GM18907 (cell line): ENCODE measurements around the gene LINGO4.

Source experiments
- ATAC-seq: cut with Tn5 transposase; IDR thresholded peaks from one replicate; pipeline ENCODE4 v1.9.1; 2021; ENCODE audit warnings: mild to moderate bottlenecking, moderate library complexity; ENCODE audit not compliant: unreplicated experiment

LINGO4 gene, protein sequence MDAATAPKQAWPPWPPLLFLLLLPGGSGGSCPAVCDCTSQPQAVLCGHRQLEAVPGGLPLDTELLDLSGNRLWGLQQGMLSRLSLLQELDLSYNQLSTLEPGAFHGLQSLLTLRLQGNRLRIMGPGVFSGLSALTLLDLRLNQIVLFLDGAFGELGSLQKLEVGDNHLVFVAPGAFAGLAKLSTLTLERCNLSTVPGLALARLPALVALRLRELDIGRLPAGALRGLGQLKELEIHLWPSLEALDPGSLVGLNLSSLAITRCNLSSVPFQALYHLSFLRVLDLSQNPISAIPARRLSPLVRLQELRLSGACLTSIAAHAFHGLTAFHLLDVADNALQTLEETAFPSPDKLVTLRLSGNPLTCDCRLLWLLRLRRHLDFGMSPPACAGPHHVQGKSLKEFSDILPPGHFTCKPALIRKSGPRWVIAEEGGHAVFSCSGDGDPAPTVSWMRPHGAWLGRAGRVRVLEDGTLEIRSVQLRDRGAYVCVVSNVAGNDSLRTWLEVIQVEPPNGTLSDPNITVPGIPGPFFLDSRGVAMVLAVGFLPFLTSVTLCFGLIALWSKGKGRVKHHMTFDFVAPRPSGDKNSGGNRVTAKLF

DNA sequence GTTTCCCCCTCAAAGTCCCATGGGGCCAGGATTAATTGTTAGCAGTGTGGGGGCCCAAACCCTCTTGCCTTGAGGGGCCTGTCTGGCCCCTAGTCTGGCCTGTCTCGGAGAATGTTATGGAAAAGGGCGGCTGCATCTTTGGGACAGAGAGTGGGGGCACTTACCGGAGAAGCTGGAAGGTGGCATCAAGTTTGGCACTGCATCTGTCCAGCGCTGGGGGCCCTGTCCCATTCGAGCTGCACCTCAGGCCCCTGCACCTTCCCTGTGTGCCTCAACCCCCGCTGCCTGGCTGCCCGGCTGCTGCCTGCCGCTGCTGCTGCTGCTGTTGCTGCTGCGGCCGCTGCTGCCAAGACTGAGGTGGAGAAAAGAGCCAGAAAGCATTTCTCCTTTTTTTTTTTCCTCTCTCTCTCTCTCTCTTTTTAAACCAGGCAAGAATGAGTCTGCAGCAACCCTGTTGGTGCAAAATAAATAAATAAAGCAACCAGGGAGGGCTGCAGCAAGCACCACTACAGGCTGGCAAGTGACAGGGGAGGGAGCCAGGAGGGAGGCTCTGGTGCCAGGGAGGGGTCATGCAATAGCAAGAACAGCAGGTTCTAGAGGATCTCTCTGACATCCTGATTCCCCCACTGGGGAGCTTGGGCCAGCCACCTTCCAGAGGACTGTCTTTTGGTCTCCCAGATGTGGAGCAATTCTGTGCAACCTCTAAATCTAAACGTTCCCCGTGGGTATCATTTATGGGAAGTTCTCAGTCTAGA is at the start of gene LINGO4:
TSS of gene LINGO4 (minus strand) at position 354 of the 755 bp plus-strand sequence. CDS start 2,715 bp downstream, outside the sequence.
- ATAC-seq, result no peak

GRCh38 chr1:151854658-151855057 is 49.4 kb upstream of the LINGO4 start:
- no peak for ATAC-seq

GRCh38 chr1:151853411-151853943 is 48.3 kb upstream of the LINGO4 start, which contains the start of gene THEM5:
THEM5 (minus strand) TSS chr1:151853712; CDS start chr1:151853565, 147 bp downstream.
- no peak for ATAC-seq

DNA sequence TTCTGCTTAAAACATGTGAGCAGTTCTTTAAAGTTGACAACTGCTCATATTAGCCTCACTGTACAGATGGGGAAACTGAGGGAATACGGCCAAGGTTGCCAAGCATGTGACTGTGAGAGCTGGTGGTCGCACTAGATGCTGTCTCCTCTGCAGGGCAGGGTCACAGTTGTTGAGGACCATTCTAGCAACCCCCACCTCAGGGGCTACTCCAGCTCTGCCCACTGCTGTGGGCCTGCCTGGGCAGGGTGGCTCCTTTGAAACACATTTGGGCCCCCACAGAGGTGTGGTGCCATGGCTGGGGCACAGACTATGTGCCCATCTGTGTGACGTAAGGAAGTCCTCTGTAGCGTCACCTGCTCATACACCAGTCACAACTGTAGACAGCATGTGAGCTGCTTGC is 47.5 kb upstream of the LINGO4 start:
- no peak for ATAC-seq

DNA sequence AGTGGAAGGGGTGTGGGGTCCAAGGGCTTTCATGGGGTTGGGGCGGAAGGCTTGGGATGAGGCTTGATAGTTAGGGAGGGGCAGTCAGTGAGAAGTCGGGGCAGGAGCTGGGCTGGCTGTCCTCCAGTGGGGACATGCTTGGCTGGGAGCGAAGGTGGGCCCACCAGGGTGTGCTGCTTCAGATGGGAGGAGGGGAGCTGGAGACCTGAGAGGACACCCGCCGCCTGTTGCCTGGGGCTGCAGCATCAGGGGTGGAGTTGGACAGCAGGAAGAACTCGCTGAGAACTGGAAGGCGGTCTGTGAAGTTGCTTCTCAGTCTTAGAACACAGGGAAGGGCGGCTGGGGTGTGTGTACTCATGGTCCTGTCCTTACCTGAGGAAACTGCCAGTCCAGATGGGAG is 46.7 kb upstream of the LINGO4 start:
- ATAC-seq, result no peak

DNA sequence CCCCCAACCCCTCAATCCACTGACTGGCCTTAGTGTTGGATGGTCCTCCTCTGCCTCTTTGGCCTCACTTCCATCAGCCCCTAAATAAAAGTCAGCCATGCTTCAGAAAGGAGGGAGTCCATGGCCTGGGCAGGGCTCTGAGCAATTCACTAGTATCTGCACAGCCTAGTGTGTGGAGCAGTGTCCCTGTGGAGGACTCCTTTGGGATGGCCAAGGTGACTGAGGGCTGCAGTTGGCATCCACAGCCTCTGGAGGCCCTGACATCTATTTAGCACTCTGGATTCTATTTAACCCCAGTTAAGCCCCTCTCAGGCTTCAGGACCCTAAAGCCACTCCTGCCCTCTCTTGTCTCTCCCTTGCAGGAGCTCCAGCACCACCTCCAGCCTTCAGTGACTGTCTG is 44.7 kb upstream of the LINGO4 start:
- ATAC-seq, result no peak

DNA sequence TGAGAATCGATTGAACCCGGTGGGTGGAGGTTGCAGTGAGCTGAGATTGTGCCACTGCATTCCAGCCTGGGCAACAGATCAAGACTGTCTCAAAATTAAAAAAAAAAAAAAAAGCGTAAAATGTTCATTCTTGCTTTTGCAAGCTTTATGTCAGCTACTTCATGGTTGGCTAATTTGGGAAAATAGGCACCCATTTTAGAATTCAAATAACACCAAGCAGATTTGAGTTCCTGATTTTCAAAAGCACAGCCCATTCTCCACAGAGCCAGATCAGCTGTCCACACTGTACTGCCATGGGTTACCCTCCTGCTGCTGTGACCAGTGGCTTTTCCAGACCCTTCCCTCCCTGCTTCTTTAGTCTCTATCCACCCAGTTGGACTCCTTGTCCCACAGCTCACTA is 43.9 kb upstream of the LINGO4 start:
- ATAC-seq, result no peak

DNA sequence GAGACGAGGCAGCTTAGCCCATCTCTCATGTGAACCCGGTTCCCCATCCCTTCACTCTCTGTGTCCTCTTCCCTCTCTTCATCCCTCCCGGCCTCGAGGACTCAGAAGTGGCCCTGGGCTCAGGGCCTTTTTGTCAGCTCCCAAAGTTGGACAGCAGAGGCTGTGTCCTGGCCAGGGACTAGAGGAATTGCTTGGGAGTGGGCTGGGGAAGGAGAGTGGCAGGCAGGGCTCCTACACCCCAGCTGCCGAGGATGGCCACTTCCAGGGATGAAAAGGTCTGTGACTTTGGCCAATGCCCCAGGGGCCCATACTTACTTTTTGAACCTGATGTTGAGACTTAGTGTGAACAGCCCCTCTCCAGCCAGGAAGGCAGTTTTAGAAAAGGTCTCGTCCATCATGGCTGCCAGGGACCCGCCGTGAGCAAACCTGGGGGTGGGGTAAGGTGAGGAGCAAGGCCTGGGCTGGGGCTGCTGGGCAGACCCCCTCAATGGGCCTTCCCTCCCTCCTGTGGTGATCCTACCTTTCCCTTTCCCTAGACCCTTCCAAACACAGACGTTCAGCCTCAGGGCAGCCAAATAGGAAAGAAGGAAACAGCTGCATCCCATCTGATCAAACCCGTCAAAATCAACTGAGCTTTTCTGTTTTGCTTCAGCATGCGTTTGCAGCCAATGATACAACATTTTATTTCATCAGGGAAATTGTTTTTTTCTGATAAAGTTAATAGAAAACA is 42.8 kb upstream of the LINGO4 start:
- ATAC-seq, result no peak

GRCh38 chr1:151846686-151847237 is 41.5 kb upstream of the LINGO4 start:
- no peak for ATAC-seq

GRCh38 chr1:151846062-151846568 is 40.9 kb upstream of the LINGO4 start:
- no peak for ATAC-seq

DNA sequence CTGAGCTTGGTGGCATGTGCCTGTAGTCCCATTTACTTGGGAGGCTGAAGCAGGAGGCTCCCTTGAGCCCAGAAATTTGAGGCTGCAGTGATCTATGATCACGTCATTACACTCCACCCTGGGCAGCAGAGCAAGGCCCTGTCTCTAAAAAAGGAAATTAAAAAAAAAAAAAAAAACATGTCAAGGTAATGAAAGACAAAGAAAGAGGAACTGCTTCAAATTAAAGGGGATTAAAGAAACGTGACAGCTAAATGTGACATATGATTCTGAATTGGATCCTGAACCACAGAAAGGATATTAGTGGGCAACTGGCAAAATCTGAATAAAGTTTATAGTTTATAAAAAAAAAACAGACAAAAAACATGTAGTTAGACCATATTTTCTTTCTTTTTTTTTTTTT is 38.2 kb upstream of the LINGO4 start:
- no peak for ATAC-seq

DNA sequence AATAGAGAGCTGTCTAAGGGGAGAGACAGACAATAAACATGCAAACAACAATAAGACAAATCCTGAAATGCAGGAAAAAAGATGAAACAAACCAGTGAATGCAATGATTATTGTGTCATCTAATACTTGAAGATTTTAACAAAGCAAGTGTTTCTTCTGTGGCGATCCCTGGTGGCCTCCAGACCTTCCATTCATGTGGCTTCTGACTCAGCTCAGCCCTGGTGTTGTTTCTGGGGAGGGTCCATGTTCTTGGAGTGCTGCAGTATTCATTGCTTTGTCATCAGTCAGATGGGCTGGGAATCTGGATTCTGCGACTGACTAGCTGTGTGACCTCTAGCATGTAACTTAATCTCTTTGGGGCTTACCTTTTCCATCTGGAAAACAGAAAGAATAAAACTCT is 35.9 kb upstream of the LINGO4 start:
- ATAC-seq, result no peak

- no peak for ATAC-seq
These were observed 35.2 kb upstream of the LINGO4 start for GRCh38 chr1:151840421-151840820.

DNA sequence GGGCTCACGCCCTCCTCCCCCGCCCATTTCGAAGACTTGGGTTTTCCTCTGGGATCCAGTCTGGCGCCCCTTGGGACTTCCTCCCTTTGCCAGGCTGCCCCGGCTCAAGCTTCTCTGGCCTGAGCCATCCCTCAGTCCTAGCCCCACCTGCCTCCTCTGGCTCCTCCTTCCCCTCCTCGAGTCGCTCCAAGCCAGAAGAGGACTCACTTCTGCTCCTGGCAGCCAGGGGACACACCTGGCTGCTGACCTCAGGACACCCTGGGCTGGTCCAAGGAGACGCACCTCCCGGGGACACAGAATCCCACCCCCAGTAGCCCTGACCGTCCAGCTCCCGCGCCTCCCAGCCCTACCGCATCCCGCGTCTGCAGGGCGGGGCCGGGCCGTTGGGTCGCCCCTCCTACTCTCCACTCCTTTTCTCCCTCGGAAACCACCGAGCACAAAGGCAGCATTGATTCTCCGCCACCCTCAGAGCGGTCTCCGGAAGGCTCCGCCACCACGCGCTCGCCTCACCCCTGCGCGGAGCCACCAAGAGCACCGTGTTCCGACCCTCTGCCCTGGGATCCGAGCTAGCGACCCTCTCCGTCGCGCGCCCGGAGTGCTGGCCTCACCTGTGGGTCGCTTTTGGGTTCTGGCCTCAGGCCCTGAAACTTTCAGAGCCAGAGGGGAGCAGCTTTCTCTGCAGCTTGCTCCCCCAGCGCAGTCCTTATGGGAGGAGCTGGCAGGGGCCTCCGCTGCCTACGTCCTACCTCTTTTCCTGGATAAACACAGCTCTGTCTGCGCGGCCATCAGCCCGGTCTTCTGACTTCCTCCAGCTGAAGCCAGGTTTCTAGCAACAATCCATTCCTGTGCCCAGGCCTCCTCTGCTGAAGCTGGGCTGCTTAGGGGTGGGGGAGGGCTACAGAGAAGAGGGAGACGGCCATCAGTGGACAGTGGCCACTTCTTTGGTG is 34.5 kb upstream of the LINGO4 start, which contains the start of gene C2CD4D:
TSS of gene C2CD4D (minus strand) at position 364 of the 947 bp plus-strand sequence. CDS start 831 bp downstream, outside the sequence.
- peak; percentile 44 for ATAC-seq

GRCh38 chr1:151839082-151839412 is 33.8 kb upstream of the LINGO4 start:
- no peak for ATAC-seq

DNA sequence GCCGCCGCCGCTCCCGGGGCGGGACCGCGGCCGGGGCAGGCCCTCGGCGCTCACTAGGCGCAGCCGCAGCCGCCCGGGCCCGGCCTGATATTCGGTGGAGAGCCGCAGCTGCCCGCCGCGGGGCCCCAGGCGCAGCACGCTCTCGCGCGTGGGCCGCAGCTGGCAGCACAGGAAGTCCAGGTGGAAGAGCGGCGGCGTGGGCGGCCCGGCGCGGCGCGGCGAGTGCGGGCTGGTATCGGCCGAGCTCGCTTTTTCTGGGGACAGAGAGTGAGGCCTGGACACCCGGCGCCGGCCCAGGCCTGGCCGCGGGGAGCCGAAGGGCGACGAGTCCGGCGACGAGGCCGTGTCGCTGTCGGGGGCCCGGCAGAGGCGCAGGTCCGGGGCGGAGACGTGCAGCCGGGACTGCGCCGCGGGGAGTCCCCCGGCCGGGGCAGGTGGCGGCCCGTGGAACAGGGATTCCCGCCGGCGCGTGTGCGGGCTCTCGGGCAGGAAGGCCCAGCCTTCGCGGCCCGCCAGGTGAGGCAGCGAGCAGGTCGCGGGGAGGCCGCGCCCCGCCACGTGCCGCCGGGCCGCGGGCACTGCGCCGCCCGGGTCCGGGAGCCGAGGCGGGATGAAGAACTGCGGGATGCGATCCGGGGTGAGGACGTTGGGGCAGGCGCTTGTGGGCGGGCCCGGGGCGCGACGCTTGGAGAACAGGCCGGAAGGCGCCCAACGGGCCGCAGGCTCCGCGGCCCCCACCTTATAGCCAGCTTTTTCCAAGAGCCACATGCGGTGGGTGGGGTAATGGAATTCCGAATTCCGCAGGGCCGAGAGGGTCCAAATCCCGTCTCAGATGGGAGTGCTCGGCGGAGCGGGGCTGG is 33.2 kb upstream of the LINGO4 start:
- ATAC-seq, result no peak

DNA sequence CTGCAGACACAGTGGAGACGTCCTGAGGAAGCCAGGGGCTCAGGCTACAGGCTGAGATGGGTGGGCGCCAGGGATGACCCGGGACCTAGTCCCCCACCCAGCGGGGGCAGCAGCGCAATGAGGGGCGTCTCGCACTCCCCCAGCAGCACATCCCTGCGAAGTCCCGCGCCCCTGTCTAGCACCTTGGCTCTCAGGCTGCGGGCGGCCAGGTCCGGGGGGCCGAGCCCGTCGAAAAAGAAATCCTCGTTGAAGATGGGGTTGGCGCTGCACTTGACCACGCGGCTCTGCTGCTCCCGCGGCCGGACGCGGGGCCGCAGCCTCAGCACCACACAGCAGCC is 32.6 kb upstream of the LINGO4 start:
- no peak for ATAC-seq

DNA sequence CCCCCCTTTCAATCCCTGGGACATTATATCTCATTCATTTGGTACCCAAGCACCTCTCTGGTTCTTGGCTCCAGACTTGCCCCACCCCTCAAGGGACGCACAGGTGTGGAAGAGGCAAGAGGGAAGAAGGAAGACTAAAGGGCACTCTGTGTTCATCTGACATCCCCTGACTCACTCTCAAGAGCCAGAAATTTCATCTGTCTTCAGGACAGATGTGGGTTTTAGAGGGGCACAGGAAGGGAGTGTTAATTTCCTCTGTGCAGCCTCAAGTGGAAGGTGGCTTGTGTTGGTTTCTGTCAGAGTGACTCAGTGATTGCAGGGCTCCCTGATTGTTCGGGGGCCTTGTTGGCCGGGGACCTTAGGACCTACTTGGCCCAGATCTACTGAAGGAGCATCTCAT is 32.0 kb upstream of the LINGO4 start:
- no peak for ATAC-seq
